Activated naive CD4-positive, alpha-beta T cell treated with anti-CD3 and anti-CD28 coated beads, Interleukin-2, amount 50 U/mL, for 16 hours (primary cell): ENCODE data around the gene OR5D13.

Experiments
- DNase-seq: peaks from one replicate; pipeline ENCODE4 v3.0.0-alpha.2; 2020

Gene OR5D13

GRCh38 chr11:55773138-55773537, at the start of gene OR5D13:
Gene OR5D13, plus strand, starts transcription at chr11:55773438. Its CDS starts 0 bp downstream, at chr11:55773438.
- DNase-seq = no peak

GRCh38 chr11:55726715-55727324, 46.4 kb upstream of the OR5D13 start:
- no peak for DNase-seq

GRCh38 chr11:55732936-55733335, 40.3 kb upstream of the OR5D13 start:
- DNase-seq = no peak

DNA sequence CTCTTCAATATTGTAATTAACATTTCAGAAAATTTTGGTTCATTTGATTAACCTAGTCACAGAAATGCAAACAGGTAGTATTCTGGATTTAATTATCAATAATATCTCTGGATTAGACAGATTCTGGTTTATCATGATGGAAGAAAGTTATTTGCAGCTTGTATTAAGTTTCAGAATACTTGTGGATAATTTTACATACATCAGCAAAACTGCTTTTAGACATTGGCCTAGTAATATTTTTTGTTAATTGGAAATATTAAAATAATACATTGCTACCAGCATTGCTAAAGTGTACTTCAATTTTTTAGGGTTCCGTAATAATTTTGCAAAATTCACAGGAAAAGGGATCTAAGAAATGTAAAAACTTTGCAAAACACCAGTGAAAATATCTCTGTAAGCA, 18.4 kb downstream of the OR5D13 start:
- no peak for DNase-seq

DNA sequence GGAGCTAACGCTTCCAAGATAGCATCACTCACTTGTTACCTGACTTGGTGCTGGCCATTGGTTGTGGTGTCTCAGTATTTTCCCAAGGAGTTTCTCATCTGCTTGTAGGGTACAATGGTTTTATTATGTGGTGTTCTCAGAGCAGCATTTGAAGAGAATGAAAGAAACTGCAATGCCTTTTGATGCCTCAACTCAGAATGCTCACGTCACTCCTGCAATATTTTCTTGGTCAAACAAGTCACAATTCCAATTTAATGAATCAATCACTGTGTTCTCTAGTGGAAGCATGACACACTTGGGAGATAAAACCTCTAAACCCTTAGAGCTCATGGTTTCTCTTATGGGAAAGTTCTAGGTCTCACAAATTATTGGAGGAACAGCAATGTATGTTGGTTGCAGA, 20.1 kb downstream of the OR5D13 start:
- DNase-seq = no peak

- DNase-seq = no peak
These were observed 22.0 kb downstream of the OR5D13 start, which contains the start of gene OR5D14 for GRCh38 chr11:55795256-55795655. Gene OR5D14, plus strand, starts transcription at chr11:55795556. Its CDS starts 0 bp downstream, at chr11:55795556.

GRCh38 chr11:55806248-55806647, 33.0 kb downstream of the OR5D13 start:
- DNase-seq = no peak

- DNase-seq = no peak
These were observed 37.8 kb downstream of the OR5D13 start, which contains the start of gene OR5L1 for GRCh38 chr11:55811067-55811466. Gene OR5L1, plus strand, starts transcription at chr11:55811367. Its CDS starts 100 bp downstream, at chr11:55811467.

GRCh38 chr11:55819330-55819729, 46.1 kb downstream of the OR5D13 start, which contains the start of gene OR5D18:
Gene OR5D18, plus strand, starts transcription at chr11:55819630. Its CDS starts 0 bp downstream, at chr11:55819630.
- no peak for DNase-seq
